H1 (cell line): ENCODE results near the gene KCNJ10. TPM values are rescaled to one million over a fixed set of nuclear protein-coding genes. Genes with fewer than 3 reads are reported as not detected.

Experiments
- GTF2F1 ChIP-seq: IDR thresholded peaks from 2 replicates; pipeline ENCODE4 v1.6.1; 2012; ENCODE audit warnings: low read depth, low read length, improper control_type of control experiment, borderline replicate concordance
- KDM1A ChIP-seq: fragments of 200-600, 300-600 bp; sonication (generic); IDR thresholded peaks from 2 replicates; pipeline ENCODE4 v1.7.1; 2016; ENCODE audit warnings: mild to moderate bottlenecking, low read length, borderline replicate concordance
- MAFK ChIP-seq: IDR thresholded peaks from 2 replicates; pipeline ENCODE4 v1.6.1; 2012; ENCODE audit warnings: low read depth, mild to moderate bottlenecking, improper control_type of control experiment, low read length
- RFX5 ChIP-seq: IDR thresholded peaks from 2 replicates; pipeline ENCODE4 v1.6.1; 2011; ENCODE audit warnings: low read depth, low read length, improper control_type of control experiment, borderline replicate concordance
- SAP30 ChIP-seq: fragments of 300-600 bp; sonication (generic); IDR thresholded peaks from 2 replicates; pipeline ENCODE4 v1.7.1; 2012; ENCODE audit warnings: low read length, moderate library complexity, mild to moderate bottlenecking, inconsistent platforms; ENCODE audit not compliant: insufficient read depth, insufficient replicate concordance
- polyA plus RNA-seq, 7 experiments: library from polyadenylated mRNA; depleted of rRNA in 3 of 7; stranded (reverse) in 5 of 7; unstranded in 2 of 7; fragments of >200 nt in 5 of 7; fragments of 200-250 nt in 2 of 7; gene quantifications; 1 replicate in 5 of 7; 2 replicates in 1 of 7; 4 replicates in 1 of 7; pipeline versions ENCODE4 v1.2.1 to v1.2.3, GENCODE V29; 2011 to 2013; ENCODE audit warnings: missing spikeins in 2 of 7, mixed read lengths in 2 of 7
- total RNA-seq: library from RNA; stranded (reverse); fragmentation: NEBNext Ultra II Directional; extraction: Animal tissue kit (Norgen Biotek cat#: 25700); gene quantifications from 2 replicates; pipeline ENCODE4 v1.2.1, GENCODE V29; 2021

KCNJ10 gene
- total and polyA plus RNA-seq, 2 of the 8 experiments (the other 6 are each of a cell fraction or from before 2014, with no cell fraction given) = 1.7 to 2.4 TPM

DNA sequence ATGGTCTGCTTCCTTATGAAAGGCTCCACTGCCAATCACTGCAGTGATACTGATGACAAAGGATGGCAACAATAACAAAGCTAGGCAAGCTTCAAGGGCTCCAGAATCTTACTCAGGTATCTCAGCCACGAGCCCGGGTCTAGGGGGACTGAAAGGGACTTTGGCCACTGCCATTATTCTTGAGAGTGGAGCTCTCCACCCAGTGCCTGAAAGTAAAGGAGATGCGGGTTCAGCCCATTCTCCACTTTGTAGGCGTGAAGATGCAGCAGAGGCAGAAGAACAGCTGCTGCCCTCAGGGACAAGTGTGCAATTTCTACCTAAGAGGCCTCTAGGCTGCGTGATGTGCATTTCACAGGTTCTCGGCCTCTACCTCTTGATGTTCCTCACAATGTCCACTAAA, 84.5 kb downstream of the KCNJ10 start (continued):
- TF ChIP-seq GTF2F1 (no peak), RFX5 (no peak), KDM1A (no peak), MAFK (no peak), SAP30 (no peak)
